Astrocyte (in vitro differentiated cells and primary cell): ENCODE measurements around the gene FBN2. TPM values are rescaled to one million over a fixed set of nuclear protein-coding genes. Genes with fewer than 3 reads are reported as not detected.

Source experiments
- DNase-seq: peaks from one replicate; pipeline ENCODE4 v3.0.0-alpha.2; 2010; ENCODE audit warnings: low read depth
- FAIRE-seq: peaks from 2 replicates; lab custom pipeline; 2011; peaks lifted over from hg19 to GRCh38; lab: Jason Lieb, UNC
- H2AFZ ChIP-seq: 2 replicates; pipeline ENCODE4 v1.6.0; 2012; ENCODE audit warnings: low read depth, low read length, inconsistent platforms
- H3K27ac ChIP-seq: 2 replicates; pipeline ENCODE4 v1.5.1; 2011; ENCODE audit warnings: low read depth, low read length, inconsistent platforms
- H3K27me3 ChIP-seq: 2 replicates; pipeline ENCODE4 v1.6.0; 2011; ENCODE audit warnings: low read length, inconsistent platforms; ENCODE audit not compliant: insufficient read depth
- H3K36me3 ChIP-seq: 2 replicates; pipeline ENCODE4 v1.5.1; 2011; ENCODE audit warnings: low read length, inconsistent platforms; ENCODE audit not compliant: insufficient read depth
- H3K4me1 ChIP-seq: 2 replicates; pipeline ENCODE4 v1.5.1; 2011; ENCODE audit warnings: low read length, inconsistent platforms; ENCODE audit not compliant: insufficient read depth
- H3K4me2 ChIP-seq: 2 replicates; pipeline ENCODE4 v1.6.0; 2012; ENCODE audit warnings: low read length, inconsistent platforms
- H3K4me3 ChIP-seq: 2 replicates; pipeline ENCODE4 v1.5.1; 2011; ENCODE audit warnings: low read depth, mild to moderate bottlenecking, low read length, inconsistent platforms; ENCODE audit not compliant: insufficient read depth
- H3K79me2 ChIP-seq: 2 replicates; pipeline ENCODE4 v1.6.0; 2012; ENCODE audit warnings: mild to moderate bottlenecking, low read length, inconsistent platforms; ENCODE audit not compliant: insufficient read depth
- H3K9ac ChIP-seq: 2 replicates; pipeline ENCODE4 v1.6.0; 2012; ENCODE audit warnings: mild to moderate bottlenecking, low read length, inconsistent platforms
- H3K9me3 ChIP-seq: 2 replicates; pipeline ENCODE4 v1.5.1; 2012; ENCODE audit warnings: low read depth, mild to moderate bottlenecking, low read length, inconsistent platforms; ENCODE audit not compliant: insufficient read depth
- H4K20me1 ChIP-seq: 2 replicates; pipeline ENCODE4 v1.6.0; 2012; ENCODE audit warnings: low read length, inconsistent platforms; ENCODE audit not compliant: insufficient read depth
- H3K27ac Mint-ChIP-seq: one replicate; pipeline ENCODE4 v1.8.0; 2021; ENCODE audit warnings: mild to moderate bottlenecking, mixed read lengths; ENCODE audit not compliant: unreplicated experiment
- H3K27me3 Mint-ChIP-seq: one replicate; pipeline ENCODE4 v1.8.0; 2021; ENCODE audit warnings: low read depth, mixed read lengths; ENCODE audit not compliant: unreplicated experiment
- H3K36me3 Mint-ChIP-seq: one replicate; pipeline ENCODE4 v1.8.0; 2021; ENCODE audit warnings: low read depth, mixed read lengths; ENCODE audit not compliant: unreplicated experiment
- H3K4me1 Mint-ChIP-seq: one replicate; pipeline ENCODE4 v1.8.0; 2021; ENCODE audit warnings: low read depth, mixed read lengths; ENCODE audit not compliant: unreplicated experiment
- H3K4me3 Mint-ChIP-seq: one replicate; pipeline ENCODE4 v1.8.0; 2021; ENCODE audit warnings: mild to moderate bottlenecking, moderate library complexity, mixed read lengths; ENCODE audit not compliant: unreplicated experiment
- H3K9me3 Mint-ChIP-seq: one replicate; pipeline ENCODE4 v1.8.0; 2021; ENCODE audit warnings: mild to moderate bottlenecking, mixed read lengths; ENCODE audit not compliant: unreplicated experiment
- EZH2 ChIP-seq: IDR thresholded peaks from 2 replicates; pipeline ENCODE4 v1.6.1; 2012; ENCODE audit warnings: mild to moderate bottlenecking, low read length, inconsistent platforms; ENCODE audit not compliant: insufficient read depth
- total RNA-seq: library from RNA; stranded (reverse); gene quantifications from 2 replicates; pipeline ENCODE4 v1.2.1, GENCODE V29; 2021
- TF ChIP-seq, protein P1 (sequence below): IDR thresholded peaks from 2 replicates; pipeline ENCODE4 v1.5.1; 2011; ENCODE audit warnings: low read depth, mild to moderate bottlenecking, inconsistent platforms, low read length, moderate library complexity; ENCODE audit not compliant: insufficient read depth

The FBN2 gene
- total RNA-seq, 1 donor from 2014 or later: 176 TPM

DNA sequence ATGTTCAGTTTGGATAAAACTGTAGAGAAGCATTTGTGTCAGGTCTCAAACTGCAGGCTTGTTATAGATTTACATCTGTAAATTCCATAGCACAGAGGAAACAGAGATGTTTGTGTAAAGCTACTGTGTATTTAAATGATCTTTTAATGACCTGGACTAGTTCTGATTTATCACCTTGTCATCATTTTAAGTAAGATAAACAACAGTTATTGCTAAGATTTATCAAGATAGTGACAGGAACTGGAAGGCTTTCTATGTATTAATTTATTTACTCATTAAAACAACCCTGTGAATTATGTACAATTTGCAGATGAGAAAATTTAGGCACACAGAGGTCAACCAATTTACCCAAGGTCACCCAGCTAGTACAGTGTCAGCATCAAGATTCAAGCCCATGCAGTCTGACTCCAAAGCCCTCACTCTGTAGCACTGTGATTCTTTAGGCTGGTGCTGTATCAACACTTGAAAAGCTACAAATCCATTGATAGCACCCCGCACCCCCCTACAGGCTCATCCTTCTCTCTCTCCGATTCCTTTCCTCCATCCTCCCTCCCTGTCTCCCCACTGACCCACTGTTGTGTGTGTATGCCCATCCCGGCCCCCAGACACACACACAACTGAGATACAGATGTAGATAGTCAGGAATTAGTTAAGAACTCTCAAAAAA lies 184.5 kb downstream of the FBN2 start:
- Histone ChIP-seq H3K27me3 (no peaks in the 10 kb centered on the region), H3K9me3 (no peaks in the 10 kb centered on the region), H3K4me3 (no peak overlapping the region), H3K36me3 (peaks cover 4% of the 10 kb centered on the region), H2AFZ (no peak overlapping the region), H3K79me2 (no peaks in the 10 kb centered on the region), H4K20me1 (no peaks in the 10 kb centered on the region), H3K4me1 (no peaks in the 10 kb centered on the region), H3K9ac (no peak overlapping the region), H3K27ac (no peak overlapping the region), H3K4me2 (no peak overlapping the region)
- no peaks in the 10 kb centered on the region for H3K27me3 Mint-ChIP-seq
- H3K9me3 Mint-ChIP-seq: no peaks in the 10 kb centered on the region
- no peaks in the 10 kb centered on the region for H3K4me1 Mint-ChIP-seq
- FAIRE-seq (no peak), DNase-seq (no peak)
- H3K27ac Mint-ChIP-seq: no peak overlapping the region
- peaks cover 4% of the 10 kb centered on the region for H3K36me3 Mint-ChIP-seq
- H3K4me3 Mint-ChIP-seq: no peak overlapping the region
- no peak for TF ChIP-seq EZH2
- TF ChIP-seq, protein P1, sequence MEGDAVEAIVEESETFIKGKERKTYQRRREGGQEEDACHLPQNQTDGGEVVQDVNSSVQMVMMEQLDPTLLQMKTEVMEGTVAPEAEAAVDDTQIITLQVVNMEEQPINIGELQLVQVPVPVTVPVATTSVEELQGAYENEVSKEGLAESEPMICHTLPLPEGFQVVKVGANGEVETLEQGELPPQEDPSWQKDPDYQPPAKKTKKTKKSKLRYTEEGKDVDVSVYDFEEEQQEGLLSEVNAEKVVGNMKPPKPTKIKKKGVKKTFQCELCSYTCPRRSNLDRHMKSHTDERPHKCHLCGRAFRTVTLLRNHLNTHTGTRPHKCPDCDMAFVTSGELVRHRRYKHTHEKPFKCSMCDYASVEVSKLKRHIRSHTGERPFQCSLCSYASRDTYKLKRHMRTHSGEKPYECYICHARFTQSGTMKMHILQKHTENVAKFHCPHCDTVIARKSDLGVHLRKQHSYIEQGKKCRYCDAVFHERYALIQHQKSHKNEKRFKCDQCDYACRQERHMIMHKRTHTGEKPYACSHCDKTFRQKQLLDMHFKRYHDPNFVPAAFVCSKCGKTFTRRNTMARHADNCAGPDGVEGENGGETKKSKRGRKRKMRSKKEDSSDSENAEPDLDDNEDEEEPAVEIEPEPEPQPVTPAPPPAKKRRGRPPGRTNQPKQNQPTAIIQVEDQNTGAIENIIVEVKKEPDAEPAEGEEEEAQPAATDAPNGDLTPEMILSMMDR: no peak

DNA sequence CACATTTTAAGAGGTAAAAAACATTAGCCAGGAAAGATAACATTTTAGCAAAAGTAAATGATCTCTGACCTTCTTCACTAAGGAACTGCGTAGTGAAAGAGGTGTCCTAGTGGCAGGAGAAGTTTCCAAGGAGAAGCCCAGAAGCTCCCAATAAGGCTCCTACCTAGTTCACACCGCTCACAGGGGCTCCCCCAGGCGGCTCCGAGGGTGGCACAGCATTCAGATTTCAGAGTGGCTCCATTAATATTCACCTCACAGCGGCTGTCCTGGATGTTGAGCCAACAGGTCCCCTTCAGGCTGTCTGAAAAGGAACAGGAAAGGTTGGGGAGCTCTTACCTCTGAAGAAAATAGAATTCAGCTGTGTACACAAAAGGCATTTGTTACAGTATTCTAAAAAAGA lies 187.3 kb downstream of the FBN2 start:
- no peak overlapping the region for H3K27ac Mint-ChIP-seq
- no peaks in the 10 kb centered on the region for H3K27me3 ChIP-seq
- H3K27me3 Mint-ChIP-seq: no peaks in the 10 kb centered on the region
- H3K4me1 Mint-ChIP-seq: no peaks in the 10 kb centered on the region
- DNase-seq (no peak), FAIRE-seq (no peak)
- H2AFZ ChIP-seq: no peak overlapping the region
- no peaks in the 10 kb centered on the region for H3K4me1 ChIP-seq
- no peaks in the 10 kb centered on the region for H3K9me3 Mint-ChIP-seq
- H4K20me1 ChIP-seq: no peaks in the 10 kb centered on the region
- no peak overlapping the region for H3K4me2 ChIP-seq
- H3K4me3 ChIP-seq: no peak overlapping the region
- H3K4me3 Mint-ChIP-seq: no peak overlapping the region
- H3K36me3 Mint-ChIP-seq: peaks cover 7% of the 10 kb centered on the region
- H3K36me3 ChIP-seq: peaks cover 10% of the 10 kb centered on the region
- TF ChIP-seq, protein P1: no peak
- TF ChIP-seq EZH2: no peak
- no peak overlapping the region for H3K27ac ChIP-seq
- no peaks in the 10 kb centered on the region for H3K79me2 ChIP-seq
- no peak overlapping the region for H3K9ac ChIP-seq
- H3K9me3 ChIP-seq: no peaks in the 10 kb centered on the region
